GM20000 (cell line): ENCODE results near the gene DNAH17.
A peak's percentile ranks its signal among the peaks of the same experiment; 100 is the strongest.

Experiments used
- DNase-seq: peaks from one replicate; pipeline ENCODE4 v3.0.0; 2012; ENCODE audit warnings: low spot score
- CTCF ChIP-seq: IDR thresholded peaks from 2 replicates; pipeline ENCODE4 v1.5.1; 2012; ENCODE audit warnings: mild to moderate bottlenecking, control low read depth; ENCODE audit errors: extremely low read depth, missing control alignments

Gene DNAH17

DNA sequence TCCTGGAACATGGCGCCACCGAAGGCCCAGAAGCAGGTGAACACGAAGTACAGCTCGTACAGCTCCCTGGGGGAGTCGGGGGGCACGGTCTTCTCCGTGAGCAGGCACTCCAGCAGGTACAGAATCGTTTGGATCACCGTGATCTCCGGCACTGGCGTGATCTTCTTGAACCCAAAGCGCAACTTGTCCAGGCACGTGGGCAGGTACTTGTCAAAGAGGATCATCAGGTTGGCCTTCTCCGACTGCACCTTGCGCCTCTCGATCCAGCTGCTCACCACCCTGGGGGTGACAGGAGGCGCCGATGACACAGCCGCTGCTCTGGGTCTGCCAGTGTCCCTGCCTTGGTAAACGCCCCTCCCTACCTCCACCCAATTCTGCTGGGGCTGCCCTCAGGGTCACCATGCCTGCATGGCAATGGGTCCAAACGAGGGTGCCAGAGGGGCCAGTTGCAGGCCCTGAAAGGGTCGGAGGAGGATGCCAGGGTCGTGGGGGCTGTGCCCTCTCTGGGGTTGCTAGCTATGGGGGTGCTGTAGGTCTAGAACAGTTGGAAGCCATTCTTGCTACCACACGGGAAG is 90.9 kb downstream of the DNAH17 start:
- no peak for DNase-seq
- TF ChIP-seq CTCF = no peak

DNA sequence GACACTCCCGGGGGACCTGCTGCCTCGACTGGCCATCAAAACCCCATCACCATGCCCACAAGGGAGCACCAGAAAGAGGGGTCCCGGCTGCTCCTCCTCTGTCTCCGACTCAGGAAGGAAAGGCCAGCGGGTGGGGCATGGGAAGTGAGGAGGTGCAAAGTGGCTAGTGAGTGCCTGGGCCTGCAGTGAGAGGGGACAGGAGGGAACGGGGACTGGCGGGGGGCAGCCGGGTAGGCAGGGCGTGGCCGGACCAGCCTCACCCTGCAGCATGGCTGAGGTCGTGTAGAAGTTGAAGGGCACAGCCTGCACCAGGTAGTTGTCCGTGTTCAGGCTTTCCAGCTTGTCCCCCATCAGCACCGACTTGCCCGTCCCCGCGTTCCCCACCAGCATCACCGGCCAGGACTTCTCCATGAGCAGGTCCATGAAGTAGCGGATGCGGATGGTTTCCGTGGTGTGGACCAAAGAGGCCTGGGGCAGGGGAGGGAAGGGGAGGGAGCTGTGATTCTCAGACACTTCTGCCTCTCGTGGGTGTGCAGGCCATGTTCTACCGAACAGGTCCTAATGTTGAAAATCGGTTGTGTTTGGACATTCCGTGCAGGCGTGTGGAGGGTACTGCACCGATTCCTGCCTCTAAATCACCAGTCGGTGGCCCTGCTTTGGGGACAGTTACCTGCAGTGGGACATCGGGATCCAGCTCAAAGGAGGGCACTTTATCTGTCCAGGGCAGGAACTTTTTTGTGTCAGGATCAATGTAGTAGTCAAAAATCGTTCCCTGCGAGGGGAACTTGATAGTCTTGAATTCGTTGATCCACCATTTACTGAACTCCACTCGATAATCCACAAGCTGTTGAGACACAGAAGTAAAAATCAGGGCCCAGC is 91.7 kb downstream of the DNAH17 start:
- DNase-seq = no peak
- TF ChIP-seq CTCF = no peak

- TF ChIP-seq CTCF = no peak
- DNase-seq = peak; percentile 86
These were observed 92.6 kb downstream of the DNAH17 start for GRCh38 chr17:78484271-78485246.

GRCh38 chr17:78479369-78479768 is 97.8 kb downstream of the DNAH17 start:
- no peak for TF ChIP-seq CTCF

DNA sequence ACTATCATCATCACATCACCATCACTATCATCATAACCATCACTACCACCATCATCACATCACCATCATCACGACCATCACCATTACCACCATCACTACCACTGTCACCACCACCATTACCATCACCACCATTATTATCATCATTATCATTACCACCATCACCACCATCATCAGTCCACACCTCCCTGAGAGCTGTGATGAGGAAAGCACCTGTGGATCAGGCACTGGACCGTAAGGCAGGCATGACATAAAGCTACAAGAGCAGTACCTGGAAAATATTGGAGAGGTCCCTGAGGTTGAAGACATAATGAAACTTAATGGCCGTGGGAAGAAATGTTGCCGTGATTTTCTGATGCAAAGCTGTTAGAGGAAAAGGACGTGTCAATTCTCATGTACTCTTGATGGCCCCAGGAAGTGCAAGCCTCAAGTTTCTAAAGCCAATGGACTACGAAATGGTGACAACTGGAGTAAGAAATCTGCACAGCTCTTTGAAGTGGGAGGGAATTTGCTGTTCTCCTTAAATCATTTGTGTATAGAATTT is 98.4 kb downstream of the DNAH17 start:
- DNase-seq = no peak
- no peak for TF ChIP-seq CTCF

More at GRCh38 chr17:78479369-78479768, 97.8 kb downstream of the DNAH17 start:
- DNase-seq = no peak

- TF ChIP-seq CTCF = no peak
- no peak for DNase-seq
These were observed 99.1 kb downstream of the DNAH17 start for GRCh38 chr17:78477913-78478756.
